Parathyroid adenoma (tissue), 2 donors: Measurements from ENCODE around the gene ABCC3.

Experiments used
- H2AFZ ChIP-seq: fragments of 300-600 bp; sonication (generic); one replicate; pipeline ENCODE4 v1.7.0; 2017; ENCODE audit warnings: antibody characterized with exemption, mild to moderate bottlenecking
- H3K27ac ChIP-seq: fragments of 300-600 bp; sonication (generic); one replicate; pipeline ENCODE4 v1.7.0; 2017
- H3K27me3 ChIP-seq: fragments of 300-600 bp; sonication (generic); one replicate; pipeline ENCODE4 v1.7.0; 2017; ENCODE audit warnings: low read length; ENCODE audit not compliant: control insufficient read depth, insufficient read depth
- H3K36me3 ChIP-seq: fragments of 300-600 bp; sonication (generic); one replicate; pipeline ENCODE4 v1.7.0; 2017; ENCODE audit warnings: low read length; ENCODE audit not compliant: control insufficient read depth, insufficient read depth
- H3K4me1 ChIP-seq: fragments of 300-600 bp; sonication (generic); one replicate; pipeline ENCODE4 v1.7.0; 2017; ENCODE audit warnings: control low read depth
- H3K4me2 ChIP-seq: fragments of 300-600 bp; sonication (generic); one replicate; pipeline ENCODE4 v1.7.0; 2017; ENCODE audit warnings: low read length
- H3K4me3 ChIP-seq: fragments of 300-600 bp; sonication (generic); one replicate; pipeline ENCODE4 v1.7.0; 2017; ENCODE audit warnings: low read depth, low read length
- H3K79me2 ChIP-seq: fragments of 300-600 bp; sonication (generic); one replicate; pipeline ENCODE4 v1.7.0; 2017; ENCODE audit warnings: control low read depth
- H3K9ac ChIP-seq: fragments of 300-600 bp; sonication (generic); one replicate; pipeline ENCODE4 v1.7.0; 2017; ENCODE audit warnings: mild to moderate bottlenecking
- H3K9me3 ChIP-seq: fragments of 300-600 bp; sonication (generic); one replicate; pipeline ENCODE4 v1.7.0; 2017; ENCODE audit warnings: low read length; ENCODE audit not compliant: control insufficient read depth
- TF ChIP-seq, protein P1 (sequence below): fragments of 300-600 bp; sonication (generic); IDR thresholded peaks from one replicate; pipeline ENCODE4 v1.7.0; 2017; ENCODE audit warnings: antibody characterized with exemption, mild to moderate bottlenecking
- donor health status: primary hyperparathyroidism.

Gene ABCC3

DNA sequence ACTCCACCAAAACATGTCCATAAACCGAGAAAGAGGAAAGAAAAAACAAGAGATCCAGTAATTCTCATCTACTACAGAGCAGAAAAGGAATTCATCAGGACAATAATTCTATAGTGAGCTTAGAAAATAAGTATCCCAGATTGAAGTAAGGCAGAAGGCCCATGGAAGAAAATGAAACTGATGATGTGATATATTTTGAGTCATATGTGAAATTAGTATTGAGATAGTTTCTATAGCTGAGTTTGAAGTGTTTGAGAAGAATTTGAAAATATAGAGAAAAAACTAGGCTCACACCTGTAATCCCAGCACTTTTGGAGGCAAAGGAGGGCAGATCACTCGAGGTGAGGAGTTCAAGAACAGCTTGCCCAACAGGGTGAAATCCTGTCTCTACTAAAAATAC lies 104.4 kb downstream of the ABCC3 start:
- no peak overlapping the region for H3K27ac ChIP-seq
- TF ChIP-seq, protein P1, sequence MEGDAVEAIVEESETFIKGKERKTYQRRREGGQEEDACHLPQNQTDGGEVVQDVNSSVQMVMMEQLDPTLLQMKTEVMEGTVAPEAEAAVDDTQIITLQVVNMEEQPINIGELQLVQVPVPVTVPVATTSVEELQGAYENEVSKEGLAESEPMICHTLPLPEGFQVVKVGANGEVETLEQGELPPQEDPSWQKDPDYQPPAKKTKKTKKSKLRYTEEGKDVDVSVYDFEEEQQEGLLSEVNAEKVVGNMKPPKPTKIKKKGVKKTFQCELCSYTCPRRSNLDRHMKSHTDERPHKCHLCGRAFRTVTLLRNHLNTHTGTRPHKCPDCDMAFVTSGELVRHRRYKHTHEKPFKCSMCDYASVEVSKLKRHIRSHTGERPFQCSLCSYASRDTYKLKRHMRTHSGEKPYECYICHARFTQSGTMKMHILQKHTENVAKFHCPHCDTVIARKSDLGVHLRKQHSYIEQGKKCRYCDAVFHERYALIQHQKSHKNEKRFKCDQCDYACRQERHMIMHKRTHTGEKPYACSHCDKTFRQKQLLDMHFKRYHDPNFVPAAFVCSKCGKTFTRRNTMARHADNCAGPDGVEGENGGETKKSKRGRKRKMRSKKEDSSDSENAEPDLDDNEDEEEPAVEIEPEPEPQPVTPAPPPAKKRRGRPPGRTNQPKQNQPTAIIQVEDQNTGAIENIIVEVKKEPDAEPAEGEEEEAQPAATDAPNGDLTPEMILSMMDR, result no peak
- H3K9me3 ChIP-seq, result no peaks in the 10 kb centered on the region
- no peak overlapping the region for H2AFZ ChIP-seq
- no peak overlapping the region for H3K4me2 ChIP-seq
- H3K79me2 ChIP-seq, result peaks cover 37% of the 10 kb centered on the region
- no peak overlapping the region for H3K4me3 ChIP-seq
- H3K36me3 ChIP-seq, result no peaks in the 10 kb centered on the region
- H3K4me1 ChIP-seq, result peaks cover 6% of the 10 kb centered on the region
- no peaks in the 10 kb centered on the region for H3K27me3 ChIP-seq
- no peak overlapping the region for H3K9ac ChIP-seq
